HEK293 (cell line): ENCODE measurements around the gene DSCAML1.

Experiments used
- CTCF ChIP-seq: fragments of 450-650 bp; formaldehyde crosslinking; IDR thresholded peaks from 2 replicates; pipeline ENCODE4 v1.5.1; 2016; ENCODE audit warnings: missing biosample characterization, missing genetic modification characterization
- ZBTB1 ChIP-seq: fragments of 450-650 bp; formaldehyde crosslinking; IDR thresholded peaks from 2 replicates; pipeline ENCODE4 v1.5.1; 2016; ENCODE audit warnings: missing biosample characterization, missing genetic modification characterization
- ZBTB44 ChIP-seq: fragments of 450-650 bp; IDR thresholded peaks from 2 replicates; pipeline ENCODE4 v1.5.1; 2018; ENCODE audit warnings: missing biosample characterization, mild to moderate bottlenecking, missing genetic modification characterization
- ZFP3 ChIP-seq: fragments of 450-650 bp; formaldehyde crosslinking; IDR thresholded peaks from 2 replicates; pipeline ENCODE4 v1.5.1; 2016; ENCODE audit warnings: low read depth, missing biosample characterization, missing genetic modification characterization
- ZNF146 ChIP-seq: fragments of 450-650 bp; formaldehyde crosslinking; IDR thresholded peaks from 2 replicates; pipeline ENCODE4 v1.5.1; 2016; ENCODE audit warnings: missing biosample characterization, missing genetic modification characterization
- ZNF157 ChIP-seq: fragments of 450-650 bp; formaldehyde crosslinking; IDR thresholded peaks from 2 replicates; pipeline ENCODE4 v1.5.1; 2016; ENCODE audit warnings: missing biosample characterization, missing genetic modification characterization
- ZNF324 ChIP-seq: fragments of 450-650 bp; formaldehyde crosslinking; IDR thresholded peaks from 2 replicates; pipeline ENCODE4 v1.5.1; 2016; ENCODE audit warnings: missing biosample characterization, missing genetic modification characterization
- ZNF658 ChIP-seq: fragments of 450-650 bp; formaldehyde crosslinking; IDR thresholded peaks from 2 replicates; pipeline ENCODE4; 2016; ENCODE audit warnings: missing biosample characterization, missing genetic modification characterization
- TF ChIP-seq, protein P1 (sequence below): fragments of 450-650 bp; formaldehyde crosslinking; IDR thresholded peaks from 2 replicates; pipeline ENCODE4 v1.5.1; 2017; ENCODE audit warnings: missing biosample characterization, missing genetic modification characterization
- TF ChIP-seq, protein P2 (sequence below): fragments of 450-650 bp; formaldehyde crosslinking; IDR thresholded peaks from 2 replicates; pipeline ENCODE4 v1.5.1; 2016; ENCODE audit warnings: missing biosample characterization, missing genetic modification characterization

DNA sequence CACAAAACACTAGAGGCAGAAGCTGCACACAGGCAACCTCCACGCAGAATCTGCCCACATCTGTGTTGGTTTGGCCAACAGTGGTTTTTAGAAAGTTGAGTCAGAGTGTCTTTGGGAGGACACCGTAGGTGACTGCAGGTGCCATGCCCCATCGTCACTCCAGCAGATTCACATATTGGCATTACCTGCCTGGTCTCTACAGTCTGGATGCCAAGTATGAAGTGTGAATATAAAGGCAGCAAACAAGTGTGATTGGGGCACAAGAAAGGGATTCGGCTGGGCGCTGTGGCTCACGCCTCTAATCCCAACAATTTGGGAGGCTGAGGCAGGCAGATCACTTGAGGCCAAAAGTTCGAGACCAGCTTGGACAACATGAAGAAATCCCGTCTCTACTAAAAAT is 38.6 kb upstream of the DSCAML1 start:
- no peak for TF ChIP-seq CTCF
- no peak for TF ChIP-seq ZBTB1 (tag by site-specific recombination)
- no peak for TF ChIP-seq ZNF157 (tag by site-specific recombination)
- TF ChIP-seq ZFP3 (tag by site-specific recombination), result no peak
- TF ChIP-seq ZNF658, result no peak
- TF ChIP-seq, protein P1, sequence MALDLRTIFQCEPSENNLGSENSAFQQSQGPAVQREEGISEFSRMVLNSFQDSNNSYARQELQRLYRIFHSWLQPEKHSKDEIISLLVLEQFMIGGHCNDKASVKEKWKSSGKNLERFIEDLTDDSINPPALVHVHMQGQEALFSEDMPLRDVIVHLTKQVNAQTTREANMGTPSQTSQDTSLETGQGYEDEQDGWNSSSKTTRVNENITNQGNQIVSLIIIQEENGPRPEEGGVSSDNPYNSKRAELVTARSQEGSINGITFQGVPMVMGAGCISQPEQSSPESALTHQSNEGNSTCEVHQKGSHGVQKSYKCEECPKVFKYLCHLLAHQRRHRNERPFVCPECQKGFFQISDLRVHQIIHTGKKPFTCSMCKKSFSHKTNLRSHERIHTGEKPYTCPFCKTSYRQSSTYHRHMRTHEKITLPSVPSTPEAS (tag by site-specific recombination), result no peak
- TF ChIP-seq ZNF324 (tag by site-specific recombination), result no peak
- TF ChIP-seq ZNF146 (tag by site-specific recombination), result no peak
- TF ChIP-seq ZBTB44 (tag by site-specific recombination), result no peak
- TF ChIP-seq, protein P2, sequence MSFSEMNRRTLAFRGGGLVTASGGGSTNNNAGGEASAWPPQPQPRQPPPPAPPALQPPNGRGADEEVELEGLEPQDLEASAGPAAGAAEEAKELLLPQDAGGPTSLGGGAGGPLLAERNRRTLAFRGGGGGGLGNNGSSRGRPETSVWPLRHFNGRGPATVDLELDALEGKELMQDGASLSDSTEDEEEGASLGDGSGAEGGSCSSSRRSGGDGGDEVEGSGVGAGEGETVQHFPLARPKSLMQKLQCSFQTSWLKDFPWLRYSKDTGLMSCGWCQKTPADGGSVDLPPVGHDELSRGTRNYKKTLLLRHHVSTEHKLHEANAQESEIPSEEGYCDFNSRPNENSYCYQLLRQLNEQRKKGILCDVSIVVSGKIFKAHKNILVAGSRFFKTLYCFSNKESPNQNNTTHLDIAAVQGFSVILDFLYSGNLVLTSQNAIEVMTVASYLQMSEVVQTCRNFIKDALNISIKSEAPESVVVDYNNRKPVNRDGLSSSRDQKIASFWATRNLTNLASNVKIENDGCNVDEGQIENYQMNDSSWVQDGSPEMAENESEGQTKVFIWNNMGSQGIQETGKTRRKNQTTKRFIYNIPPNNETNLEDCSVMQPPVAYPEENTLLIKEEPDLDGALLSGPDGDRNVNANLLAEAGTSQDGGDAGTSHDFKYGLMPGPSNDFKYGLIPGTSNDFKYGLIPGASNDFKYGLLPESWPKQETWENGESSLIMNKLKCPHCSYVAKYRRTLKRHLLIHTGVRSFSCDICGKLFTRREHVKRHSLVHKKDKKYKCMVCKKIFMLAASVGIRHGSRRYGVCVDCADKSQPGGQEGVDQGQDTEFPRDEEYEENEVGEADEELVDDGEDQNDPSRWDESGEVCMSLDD (tag by site-specific recombination), result no peak
